SK-N-SH treated with all-trans-retinoic acid at 6 μM for 48 hours (cell line): ENCODE results near the gene MYO5B.

ENCODE experiments used
- BACH2 ChIP-seq: fragments of 250-450 bp; sonication (Bioruptor Pico); IDR thresholded peaks from 2 replicates; pipeline ENCODE4 v1.9.0; 2021; ENCODE audit warnings: mild to moderate bottlenecking, borderline replicate concordance
- CREB5 ChIP-seq: fragments of 250-450 bp; sonication (Bioruptor Pico); IDR thresholded peaks from 2 replicates; pipeline ENCODE4 v1.5.1; 2020; ENCODE audit warnings: low read depth, mild to moderate bottlenecking, moderate library complexity
- OSR1 ChIP-seq: fragments of 250-450 bp; sonication (Bioruptor Pico); IDR thresholded peaks from 2 replicates; pipeline ENCODE4 v1.8.0; 2022; ENCODE audit warnings: moderate library complexity, mild to moderate bottlenecking, inconsistent platforms
- PATZ1 ChIP-seq: fragments of 250-450 bp; sonication (Bioruptor Pico); IDR thresholded peaks from 2 replicates; pipeline ENCODE4 v1.8.0; 2020; ENCODE audit warnings: mild to moderate bottlenecking, moderate library complexity, borderline replicate concordance
- POU6F1 ChIP-seq: fragments of 250-450 bp; sonication (Bioruptor Pico); IDR thresholded peaks from 2 replicates; pipeline ENCODE4 v1.8.0; 2021; ENCODE audit warnings: low read depth, mild to moderate bottlenecking, moderate library complexity, borderline replicate concordance
- PPARA ChIP-seq: fragments of 250-450 bp; sonication (Bioruptor Pico); IDR thresholded peaks from 2 replicates; pipeline ENCODE4 v1.5.0; 2020; ENCODE audit warnings: mild to moderate bottlenecking, borderline replicate concordance
- SNAI2 ChIP-seq: fragments of 250-450 bp; sonication (Bioruptor Pico); IDR thresholded peaks from 2 replicates; pipeline ENCODE4 v1.5.0; 2020; ENCODE audit warnings: mild to moderate bottlenecking, moderate library complexity
- TCF4 ChIP-seq: fragments of 250-450 bp; sonication (Bioruptor Pico); IDR thresholded peaks from 2 replicates; pipeline ENCODE4 v1.8.0; 2021; ENCODE audit warnings: mild to moderate bottlenecking, moderate library complexity, borderline replicate concordance
- TOX ChIP-seq: fragments of 250-450 bp; sonication (Bioruptor Pico); IDR thresholded peaks from 2 replicates; pipeline ENCODE4 v1.8.0; 2021; ENCODE audit warnings: mild to moderate bottlenecking, moderate library complexity, borderline replicate concordance
- ZFP3 ChIP-seq: fragments of 250-450 bp; sonication (Bioruptor Pico); IDR thresholded peaks from 2 replicates; pipeline ENCODE4 v1.5.0; 2020; ENCODE audit warnings: mild to moderate bottlenecking, moderate library complexity
- ZNF8 ChIP-seq: fragments of 450-650 bp; formaldehyde crosslinking; IDR thresholded peaks from 2 replicates; pipeline ENCODE4 v1.5.0; 2020; ENCODE audit warnings: mild to moderate bottlenecking, moderate library complexity
- TF ChIP-seq, protein P1 (sequence below): fragments of 250-450 bp; sonication (Bioruptor Pico); IDR thresholded peaks from 2 replicates; pipeline ENCODE4 v1.5.1; 2021; ENCODE audit warnings: mild to moderate bottlenecking, moderate library complexity

DNA sequence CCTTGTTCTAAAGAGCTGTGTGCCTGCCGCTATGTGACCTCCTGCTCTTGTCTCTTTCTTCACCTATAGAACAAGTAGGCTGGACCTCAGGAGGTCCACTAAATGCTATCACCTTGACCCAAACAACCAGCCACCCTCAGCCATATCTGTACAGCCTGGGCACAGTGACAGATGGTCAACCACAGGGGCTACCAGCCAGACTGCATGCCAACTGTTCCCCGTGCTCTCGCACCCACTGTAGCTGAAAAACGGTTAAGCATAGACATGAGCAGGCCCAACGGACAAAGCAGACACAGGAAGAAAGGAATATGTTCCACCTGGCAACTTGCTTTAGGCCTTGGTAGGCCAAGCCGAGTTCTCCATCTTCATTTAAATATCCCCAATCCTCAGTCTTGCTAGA, 338.5 kb downstream of the MYO5B start:
- no peak for TF ChIP-seq CREB5 (CRISPR knock-in tag)
- TF ChIP-seq POU6F1 (CRISPR knock-in tag), result no peak
- TF ChIP-seq, protein P1, sequence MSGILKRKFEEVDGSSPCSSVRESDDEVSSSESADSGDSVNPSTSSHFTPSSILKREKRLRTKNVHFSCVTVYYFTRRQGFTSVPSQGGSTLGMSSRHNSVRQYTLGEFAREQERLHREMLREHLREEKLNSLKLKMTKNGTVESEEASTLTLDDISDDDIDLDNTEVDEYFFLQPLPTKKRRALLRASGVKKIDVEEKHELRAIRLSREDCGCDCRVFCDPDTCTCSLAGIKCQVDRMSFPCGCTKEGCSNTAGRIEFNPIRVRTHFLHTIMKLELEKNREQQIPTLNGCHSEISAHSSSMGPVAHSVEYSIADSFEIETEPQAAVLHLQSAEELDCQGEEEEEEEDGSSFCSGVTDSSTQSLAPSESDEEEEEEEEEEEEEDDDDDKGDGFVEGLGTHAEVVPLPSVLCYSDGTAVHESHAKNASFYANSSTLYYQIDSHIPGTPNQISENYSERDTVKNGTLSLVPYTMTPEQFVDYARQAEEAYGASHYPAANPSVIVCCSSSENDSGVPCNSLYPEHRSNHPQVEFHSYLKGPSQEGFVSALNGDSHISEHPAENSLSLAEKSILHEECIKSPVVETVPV (CRISPR knock-in tag), result no peak
- TF ChIP-seq ZNF8 (CRISPR knock-in tag), result no peak
- TF ChIP-seq TCF4 (CRISPR knock-in tag), result no peak
- TF ChIP-seq ZFP3 (CRISPR knock-in tag), result no peak
- no peak for TF ChIP-seq OSR1 (CRISPR knock-in tag)
- TF ChIP-seq BACH2 (CRISPR knock-in tag), result no peak
- no peak for TF ChIP-seq TOX
- no peak for TF ChIP-seq PATZ1 (CRISPR knock-in tag)
- no peak for TF ChIP-seq SNAI2 (CRISPR knock-in tag)
- TF ChIP-seq PPARA (CRISPR knock-in tag), result no peak
